ENCODE measurements around the gene CCNF. TPM values are rescaled to one million over a fixed set of nuclear protein-coding genes. Genes with fewer than 3 reads are reported as not detected.
"Not testable (repeated sequence)": the region's sequence is repeated elsewhere in the genome, so short reads cannot be mapped to it uniquely, and the experiment has no call there.

The CCNF gene
- total RNA-seq = 3.7 TPM

- peak; percentile 97 for DNase-seq (ENCODE audit: low spot score)
Measured at GRCh38 chr16:2429034-2429770, at the start of gene CCNF. Gene CCNF (plus strand): TSS chr16:2429447. CDS start chr16:2429482, 35 bp downstream.

GRCh38 chr16:2383501-2383900, 45.7 kb upstream of the CCNF start:
- DNase-seq (ENCODE audit: low spot score) = no peak

GRCh38 chr16:2384426-2384825, 44.8 kb upstream of the CCNF start:
- DNase-seq (ENCODE audit: low spot score) = no peak

- no peak for DNase-seq (ENCODE audit: low spot score)
Measured at GRCh38 chr16:2385190-2385836, 43.9 kb upstream of the CCNF start.

GRCh38 chr16:2385982-2386381, 43.3 kb upstream of the CCNF start:
- not testable (repeated sequence) for DNase-seq (ENCODE audit: low spot score)

GRCh38 chr16:2386990-2387389, 42.3 kb upstream of the CCNF start:
- DNase-seq (ENCODE audit: low spot score) = no peak

- DNase-seq (ENCODE audit: low spot score) = no peak
Measured at GRCh38 chr16:2388139-2388874, 40.9 kb upstream of the CCNF start.

GRCh38 chr16:2388875-2389433, 40.3 kb upstream of the CCNF start:
- DNase-seq (ENCODE audit: low spot score) = no peak

GRCh38 chr16:2392025-2392424, 37.2 kb upstream of the CCNF start:
- no peak for DNase-seq (ENCODE audit: low spot score)

- DNase-seq (ENCODE audit: low spot score) = no peak
Measured at GRCh38 chr16:2398520-2398919, 30.7 kb upstream of the CCNF start.

GRCh38 chr16:2404099-2404498, 25.1 kb upstream of the CCNF start:
- DNase-seq (ENCODE audit: low spot score) = no peak

- no peak for DNase-seq (ENCODE audit: low spot score)
Measured at GRCh38 chr16:2415085-2415484, 14.2 kb upstream of the CCNF start.

GRCh38 chr16:2420035-2420434, 9.2 kb upstream of the CCNF start:
- no peak for DNase-seq (ENCODE audit: low spot score)

GRCh38 chr16:2422123-2422867, 7.0 kb upstream of the CCNF start:
- no peak for DNase-seq (ENCODE audit: low spot score)

GRCh38 chr16:2424061-2425007, 4.9 kb upstream of the CCNF start:
- DNase-seq (ENCODE audit: low spot score) = no peak

- DNase-seq (ENCODE audit: low spot score) = no peak
Measured at GRCh38 chr16:2425008-2425518, 4.2 kb upstream of the CCNF start.

GRCh38 chr16:2425825-2426430, 3.3 kb upstream of the CCNF start:
- DNase-seq (ENCODE audit: low spot score) = no peak

GRCh38 chr16:2426941-2427361, 2.3 kb upstream of the CCNF start:
- no peak for DNase-seq (ENCODE audit: low spot score)

GRCh38 chr16:2427526-2427925, 1.7 kb upstream of the CCNF start:
- DNase-seq (ENCODE audit: low spot score) = no peak
